Erythroblast (primary cell): ENCODE measurements around the gene RPL13A.
A peak's percentile ranks its signal among the peaks of the same experiment; 100 is the strongest.

Source experiments
- DNase-seq, 2 experiments: peaks; one replicate each; lab custom pipeline; 2025; lab: John Stamatoyannopoulos, UW
- GATA1 ChIP-seq: IDR thresholded peaks from 2 replicates; pipeline ENCODE4 v1.6.1; 2011; ENCODE audit warnings: low read depth, mild to moderate bottlenecking, control low read depth, low read length, moderate library complexity
- POLR2A ChIP-seq: IDR thresholded peaks from 2 replicates; pipeline ENCODE4 v1.6.1; 2011; ENCODE audit warnings: mild to moderate bottlenecking, low read length

The RPL13A gene

DNA sequence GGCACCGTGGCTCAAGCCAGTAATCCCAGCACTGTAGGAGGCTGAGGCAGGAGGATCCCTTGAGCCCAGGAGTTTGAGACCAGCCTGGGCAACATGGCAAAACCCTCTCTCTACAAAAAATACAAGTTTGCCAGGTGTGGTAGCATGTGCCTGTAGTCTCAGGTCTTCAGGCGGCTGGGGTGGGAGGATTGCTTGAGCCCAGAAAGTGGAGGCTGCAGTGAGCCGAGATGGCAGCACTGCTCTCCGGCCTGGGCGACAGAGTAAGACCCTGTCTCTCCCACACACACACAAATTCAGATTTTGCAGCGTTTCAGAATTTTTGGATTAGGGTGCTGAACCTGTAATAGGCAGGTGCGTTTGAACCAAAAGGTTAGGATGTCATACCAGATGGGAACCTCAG lies 11.1 kb downstream of the RPL13A start:
- TF ChIP-seq GATA1: no peak
- no peak for TF ChIP-seq POLR2A
- DNase-seq: no peak

- TF ChIP-seq POLR2A: peak; percentile 46
- TF ChIP-seq GATA1: no peak
- no peak for DNase-seq
Observed at GRCh38 chr19:49499030-49499670, 11.7 kb downstream of the RPL13A start.

DNA sequence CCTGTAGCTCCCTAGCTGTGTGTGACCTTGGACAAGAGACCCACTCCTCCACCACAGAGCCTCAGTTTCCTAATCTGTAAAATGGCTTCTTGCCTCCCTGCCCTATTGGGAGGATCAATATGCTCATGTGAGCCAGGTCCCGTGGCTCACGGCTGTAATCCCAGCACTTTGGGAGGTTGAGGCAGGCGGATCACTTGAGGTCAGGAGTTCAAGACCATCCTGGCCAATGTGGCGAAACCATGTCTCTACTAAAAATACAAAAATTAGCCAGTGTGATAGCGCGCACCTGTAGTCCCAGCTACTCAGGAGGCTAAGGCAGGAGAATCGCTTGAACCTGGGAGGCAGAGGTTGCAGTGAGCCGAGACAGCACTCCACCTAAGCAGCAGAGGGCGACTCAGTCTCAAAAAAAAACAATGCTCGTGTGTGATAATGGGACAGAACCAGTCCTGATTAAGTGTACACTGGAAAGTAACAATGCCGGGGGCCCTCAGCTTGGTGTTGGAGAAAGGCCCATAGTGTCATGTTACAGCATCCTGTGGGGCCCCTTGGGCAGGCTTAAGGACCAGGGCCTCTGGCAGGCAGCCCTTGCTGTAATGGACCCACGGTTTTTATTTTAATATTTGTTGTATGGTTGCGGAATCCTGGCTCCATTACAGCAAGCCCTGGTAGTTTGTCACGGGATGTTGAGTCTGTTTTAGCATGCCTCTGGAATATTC lies 15.6 kb downstream of the RPL13A start:
- TF ChIP-seq POLR2A: no peak
- TF ChIP-seq GATA1: no peak
- peak in 1 of 2 experiments; percentile 63 for DNase-seq

GRCh38 chr19:49503582-49503962 lies 16.2 kb downstream of the RPL13A start:
- DNase-seq: no peak
- TF ChIP-seq GATA1: no peak
- no peak for TF ChIP-seq POLR2A

- no peak for TF ChIP-seq GATA1
- TF ChIP-seq POLR2A: no peak
- peak; percentile 76 to 83 for DNase-seq
Observed at GRCh38 chr19:49506575-49507105, 19.2 kb downstream of the RPL13A start.

DNA sequence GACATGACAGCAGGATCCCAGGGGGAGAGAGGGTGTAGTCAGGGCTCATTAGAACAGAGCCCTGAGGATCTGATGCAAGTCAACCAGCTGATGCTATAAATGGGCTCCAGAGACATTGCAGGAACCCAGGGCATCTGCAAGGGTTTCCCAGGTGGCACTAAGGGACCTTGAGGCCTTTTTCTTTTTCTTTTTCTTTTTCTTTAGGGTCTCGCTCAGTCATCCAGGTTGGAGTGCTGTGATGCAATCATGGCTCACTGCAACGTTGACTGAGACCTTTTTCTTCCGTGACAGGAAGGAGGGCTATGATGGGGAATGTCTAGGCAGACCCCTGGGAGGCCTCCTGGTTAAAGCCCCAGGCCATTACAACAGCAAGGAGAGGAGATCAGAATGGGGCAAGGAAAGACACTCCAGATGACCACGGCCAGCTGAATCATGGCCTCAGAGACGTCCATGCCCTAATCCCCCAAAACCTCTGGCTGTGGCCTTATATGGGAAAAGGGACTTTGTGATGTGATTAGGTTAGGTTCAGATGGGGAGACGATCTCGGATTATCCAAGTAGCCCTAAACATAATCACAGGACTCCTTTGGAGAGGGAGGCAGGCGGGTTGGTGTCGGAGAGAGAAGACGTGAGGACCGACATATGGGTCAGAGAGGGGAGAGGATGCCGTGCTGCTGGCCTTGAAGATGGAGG lies 20.5 kb downstream of the RPL13A start:
- no peak for DNase-seq
- TF ChIP-seq GATA1 (no peak), POLR2A (no peak)

- TF ChIP-seq GATA1: no peak
- no peak for TF ChIP-seq POLR2A
- no peak for DNase-seq
Observed at GRCh38 chr19:49512970-49513745, 25.8 kb downstream of the RPL13A start.

GRCh38 chr19:49513746-49514118 lies 26.3 kb downstream of the RPL13A start:
- no peak for TF ChIP-seq POLR2A
- TF ChIP-seq GATA1: no peak
- DNase-seq: no peak

- TF ChIP-seq GATA1 (no peak), POLR2A (no peak)
- DNase-seq: no peak
Observed at GRCh38 chr19:49514151-49514550, 26.7 kb downstream of the RPL13A start.

GRCh38 chr19:49515767-49516166 lies 28.4 kb downstream of the RPL13A start:
- TF ChIP-seq POLR2A (no peak), GATA1 (no peak)
- DNase-seq: no peak

GRCh38 chr19:49518033-49518432 lies 30.6 kb downstream of the RPL13A start:
- DNase-seq: no peak
- TF ChIP-seq GATA1 (no peak), POLR2A (no peak)

GRCh38 chr19:49520705-49521319 lies 33.4 kb downstream of the RPL13A start:
- no peak for TF ChIP-seq POLR2A
- no peak for TF ChIP-seq GATA1
- no peak for DNase-seq
